IgD-negative memory B cell (primary cell): ENCODE results near the gene STH. TPM values are rescaled to one million over a fixed set of nuclear protein-coding genes. Genes with fewer than 3 reads are reported as not detected.
"Not testable (repeated sequence)": the region's sequence is repeated elsewhere in the genome, so short reads cannot be mapped to it uniquely, and the experiment has no call there.

ENCODE experiments used
- H3K27ac Mint-ChIP-seq, 3 donors: one replicate each; pipeline ENCODE4 v1.8.0; 2020 to 2022; ENCODE audit warnings: mild to moderate bottlenecking in 3 of 3, mixed read lengths in 3 of 3, moderate library complexity in 1 of 3
- H3K27me3 Mint-ChIP-seq: one replicate; pipeline ENCODE4 v1.8.0; 2021; ENCODE audit warnings: mixed read lengths
- H3K36me3 Mint-ChIP-seq: one replicate; pipeline ENCODE4 v1.8.0; 2020; ENCODE audit warnings: mild to moderate bottlenecking, mixed read lengths
- H3K4me1 Mint-ChIP-seq, 3 donors: one replicate each; pipeline ENCODE4 v1.8.0; 2020 to 2022; ENCODE audit warnings: mixed read lengths in 3 of 3, mild to moderate bottlenecking in 1 of 3
- H3K4me3 Mint-ChIP-seq, 4 donors: one replicate each; pipeline ENCODE4 v1.8.0; 2020 to 2022; ENCODE audit warnings: mild to moderate bottlenecking in 4 of 4, mixed read lengths in 4 of 4, moderate library complexity in 3 of 4
- H3K9me3 Mint-ChIP-seq, 3 donors: one replicate each; pipeline ENCODE4 v1.8.0; 2020 to 2021; ENCODE audit warnings: mixed read lengths in 3 of 3, mild to moderate bottlenecking in 1 of 3
- polyA plus RNA-seq: library from polyadenylated mRNA; unstranded; fragments of 300-500 nt; fragmentation: Illumina TruSeq; gene quantifications from one replicate; pipeline ENCODE4 v1.2.3, GENCODE V29; 2021

Gene STH
- not detected for polyA plus RNA-seq

- H3K4me3 Mint-ChIP-seq, result no peak within 1 kb of the TSS
- H3K27ac Mint-ChIP-seq, result peak within 1 kb of the TSS in 1 of 3 donors; percentile 47
- no peaks in the 10 kb centered on the region for H3K9me3 Mint-ChIP-seq
- H3K27me3 Mint-ChIP-seq, result no peaks in the 10 kb centered on the region
- H3K36me3 Mint-ChIP-seq, result no peaks in the 10 kb centered on the region
- H3K4me1 Mint-ChIP-seq, result no peaks in the 10 kb centered on the region
Measured at GRCh38 chr17:45998987-45999899, at the start of gene STH. TSS of gene STH (plus strand) at chr17:45999250. CDS start at chr17:45999280, 30 bp downstream.

DNA sequence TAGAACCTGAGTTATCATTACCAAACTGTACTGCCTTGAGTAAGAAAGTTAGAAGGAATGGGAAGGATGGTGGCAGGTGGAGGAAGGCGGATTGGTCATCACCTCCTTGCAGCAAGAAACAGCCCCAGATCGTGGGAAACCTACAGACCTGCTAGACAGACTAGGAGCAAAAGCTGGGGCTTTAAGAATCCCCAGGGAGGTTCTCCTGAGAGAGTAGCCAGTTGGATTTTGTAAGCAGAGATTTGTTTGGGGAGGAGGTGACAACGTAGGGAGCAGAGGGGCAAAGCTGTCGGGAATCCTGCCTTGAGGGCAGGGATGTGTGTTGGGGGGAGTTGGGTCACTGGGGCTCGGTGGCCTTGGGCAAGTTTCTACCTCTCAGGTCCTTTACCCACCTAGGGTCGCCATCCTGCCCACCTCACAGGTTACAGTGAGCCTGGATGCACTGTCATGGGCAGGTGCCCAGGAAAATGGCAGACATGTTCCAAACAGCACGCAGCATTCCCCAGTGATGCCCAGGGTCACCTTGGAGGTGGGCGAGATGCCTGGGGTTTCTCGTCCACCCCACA, 49.2 kb upstream of the STH start:
- Mint-ChIP-seq H3K4me1 (peaks cover 0 to 4% (median 0%) of the 10 kb centered on the region in 3 donors), H3K27me3 (peaks cover 31% of the 10 kb centered on the region), H3K4me3 (peak overlapping the region in 1 of 4 donors; percentile 58), H3K9me3 (no peaks in the 10 kb centered on the region), H3K27ac (no peak overlapping the region), H3K36me3 (no peaks in the 10 kb centered on the region)

DNA sequence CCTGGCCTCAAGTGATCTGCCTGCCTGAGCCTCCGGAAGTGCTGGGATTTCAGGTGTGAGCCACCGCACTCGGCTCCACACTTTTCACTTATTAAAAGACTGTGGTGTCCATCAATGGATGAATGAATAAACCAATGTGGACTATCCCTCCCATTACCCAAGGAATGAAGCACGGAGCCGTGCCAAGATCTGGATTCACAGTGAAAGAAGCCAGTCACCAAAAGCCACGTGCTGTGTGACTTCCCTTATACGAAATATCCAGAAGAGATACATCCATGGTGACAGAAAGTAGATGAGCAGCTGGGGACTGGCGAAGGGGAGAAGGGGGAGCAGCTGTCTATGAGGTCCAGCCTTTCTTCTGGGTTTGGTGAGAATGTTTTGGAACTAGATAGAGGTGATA, 48.2 kb upstream of the STH start:
- Mint-ChIP-seq H3K9me3 (no peaks in the 10 kb centered on the region), H3K4me3 (no peak overlapping the region), H3K27me3 (peaks cover 31% of the 10 kb centered on the region), H3K4me1 (peaks cover 0 to 4% (median 0%) of the 10 kb centered on the region in 3 donors), H3K27ac (no peak overlapping the region), H3K36me3 (no peaks in the 10 kb centered on the region)

GRCh38 chr17:45951403-45951802, 47.6 kb upstream of the STH start:
- no peaks in the 10 kb centered on the region for H3K36me3 Mint-ChIP-seq
- H3K9me3 Mint-ChIP-seq, result no peaks in the 10 kb centered on the region
- H3K4me3 Mint-ChIP-seq, result no peak overlapping the region
- H3K4me1 Mint-ChIP-seq, result peaks cover 0 to 4% (median 0%) of the 10 kb centered on the region in 3 donors
- H3K27ac Mint-ChIP-seq, result no peak overlapping the region
- H3K27me3 Mint-ChIP-seq, result peaks cover 31% of the 10 kb centered on the region

DNA sequence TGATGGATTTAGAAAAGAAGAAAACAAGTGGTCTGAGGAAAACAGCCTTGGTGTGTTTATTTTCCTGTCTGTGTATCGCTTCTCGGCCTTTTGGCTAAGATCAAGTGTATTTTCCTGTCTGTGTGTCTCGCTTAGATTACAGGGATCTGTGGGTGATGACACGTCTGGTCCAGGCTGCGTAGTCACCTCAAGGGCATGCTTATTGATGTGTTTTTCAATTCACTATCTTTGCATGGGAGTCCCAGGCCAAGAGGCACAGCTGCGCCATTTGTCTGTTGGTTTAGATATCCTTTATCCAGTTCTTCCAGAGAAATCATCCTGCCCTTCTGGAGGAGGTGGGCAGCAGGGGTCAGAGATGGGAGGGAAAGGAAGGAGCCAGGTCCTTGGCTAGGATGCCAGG, 47.1 kb upstream of the STH start:
- no peaks in the 10 kb centered on the region for H3K36me3 Mint-ChIP-seq
- H3K27ac Mint-ChIP-seq, result no peak overlapping the region
- H3K27me3 Mint-ChIP-seq, result peaks cover 27% of the 10 kb centered on the region
- H3K9me3 Mint-ChIP-seq, result no peaks in the 10 kb centered on the region
- no peak overlapping the region for H3K4me3 Mint-ChIP-seq
- H3K4me1 Mint-ChIP-seq, result peaks cover 0 to 4% (median 0%) of the 10 kb centered on the region in 3 donors

- no peak overlapping the region for H3K4me3 Mint-ChIP-seq
- H3K36me3 Mint-ChIP-seq, result no peaks in the 10 kb centered on the region
- peaks cover 24% of the 10 kb centered on the region for H3K27me3 Mint-ChIP-seq
- no peak overlapping the region for H3K27ac Mint-ChIP-seq
- no peaks in the 10 kb centered on the region for H3K9me3 Mint-ChIP-seq
- peaks cover 0 to 4% (median 0%) of the 10 kb centered on the region in 3 donors for H3K4me1 Mint-ChIP-seq
Measured at GRCh38 chr17:45952814-45953320, 46.2 kb upstream of the STH start.

GRCh38 chr17:45953561-45953960, 45.5 kb upstream of the STH start:
- H3K9me3 Mint-ChIP-seq, result no peaks in the 10 kb centered on the region
- H3K4me3 Mint-ChIP-seq, result no peak overlapping the region
- H3K27me3 Mint-ChIP-seq, result peaks cover 21% of the 10 kb centered on the region
- peaks cover 0 to 4% (median 0%) of the 10 kb centered on the region in 3 donors for H3K4me1 Mint-ChIP-seq
- H3K27ac Mint-ChIP-seq, result no peak overlapping the region
- H3K36me3 Mint-ChIP-seq, result no peaks in the 10 kb centered on the region

GRCh38 chr17:45954914-45955313, 44.1 kb upstream of the STH start:
- no peaks in the 10 kb centered on the region for H3K4me1 Mint-ChIP-seq
- no peaks in the 10 kb centered on the region for H3K9me3 Mint-ChIP-seq
- peak overlapping the region in 1 of 4 donors; percentile 11 for H3K4me3 Mint-ChIP-seq
- H3K36me3 Mint-ChIP-seq, result no peaks in the 10 kb centered on the region
- peaks cover 14% of the 10 kb centered on the region for H3K27me3 Mint-ChIP-seq
- H3K27ac Mint-ChIP-seq, result no peak overlapping the region

- Mint-ChIP-seq H3K9me3 (no peaks in the 10 kb centered on the region), H3K27me3 (peaks cover 12% of the 10 kb centered on the region), H3K4me1 (no peaks in the 10 kb centered on the region), H3K4me3 (peak overlapping the region in 2 of 4 donors; percentile 11 to 47), H3K36me3 (no peaks in the 10 kb centered on the region), H3K27ac (no peak overlapping the region)
Measured at GRCh38 chr17:45955326-45955725, 43.7 kb upstream of the STH start.

- peaks cover 0 to 3% (median 2%) of the 10 kb centered on the region in 3 donors for H3K4me1 Mint-ChIP-seq
- no peaks in the 10 kb centered on the region for H3K36me3 Mint-ChIP-seq
- H3K4me3 Mint-ChIP-seq, result no peak overlapping the region
- peaks cover 6% of the 10 kb centered on the region for H3K27me3 Mint-ChIP-seq
- H3K9me3 Mint-ChIP-seq, result no peaks in the 10 kb centered on the region
- H3K27ac Mint-ChIP-seq, result no peak overlapping the region
Measured at GRCh38 chr17:45956090-45956489, 43.0 kb upstream of the STH start.

DNA sequence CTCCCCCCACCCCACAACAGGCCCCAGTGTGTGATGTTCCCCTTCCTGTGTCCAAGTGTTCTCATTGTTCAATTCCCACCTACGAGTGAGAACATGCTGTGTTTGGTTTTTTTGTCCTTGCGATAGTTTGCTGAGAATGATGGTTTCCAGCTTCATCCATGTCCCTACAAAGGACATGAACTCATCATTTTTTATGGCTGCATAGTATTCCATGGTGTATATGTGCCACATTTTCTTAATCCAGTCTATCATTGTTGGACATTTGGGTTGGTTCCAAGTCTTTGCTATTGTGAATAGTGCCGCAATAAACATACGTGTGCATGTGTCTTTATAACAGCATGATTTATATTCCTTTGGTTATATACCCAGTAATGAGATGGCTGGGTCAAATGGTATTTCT, 42.3 kb upstream of the STH start:
- H3K27ac Mint-ChIP-seq, H3K4me1 Mint-ChIP-seq, H3K4me3 Mint-ChIP-seq, H3K9me3 Mint-ChIP-seq, H3K27me3 Mint-ChIP-seq, H3K36me3 Mint-ChIP-seq: not testable (repeated sequence)

GRCh38 chr17:45958307-45958706, 40.7 kb upstream of the STH start:
- Mint-ChIP-seq H3K27ac (no peak overlapping the region), H3K36me3 (no peaks in the 10 kb centered on the region), H3K27me3 (peaks cover 4% of the 10 kb centered on the region), H3K4me1 (peaks cover 0 to 3% (median 2%) of the 10 kb centered on the region in 3 donors), H3K4me3 (no peak overlapping the region), H3K9me3 (no peaks in the 10 kb centered on the region)

GRCh38 chr17:45958994-45959665, 39.9 kb upstream of the STH start:
- Mint-ChIP-seq H3K4me1 (peaks cover 0 to 3% (median 2%) of the 10 kb centered on the region in 3 donors), H3K27ac (no peak overlapping the region), H3K27me3 (peaks cover 9% of the 10 kb centered on the region), H3K36me3 (no peaks in the 10 kb centered on the region), H3K9me3 (no peaks in the 10 kb centered on the region), H3K4me3 (no peak overlapping the region)

GRCh38 chr17:45960311-45960710, 38.7 kb upstream of the STH start:
- H3K36me3 Mint-ChIP-seq, result no peaks in the 10 kb centered on the region
- H3K4me1 Mint-ChIP-seq, result peaks cover 0 to 3% (median 2%) of the 10 kb centered on the region in 3 donors
- H3K9me3 Mint-ChIP-seq, result no peaks in the 10 kb centered on the region
- no peak overlapping the region for H3K27ac Mint-ChIP-seq
- no peak overlapping the region for H3K4me3 Mint-ChIP-seq
- peaks cover 6% of the 10 kb centered on the region for H3K27me3 Mint-ChIP-seq

DNA sequence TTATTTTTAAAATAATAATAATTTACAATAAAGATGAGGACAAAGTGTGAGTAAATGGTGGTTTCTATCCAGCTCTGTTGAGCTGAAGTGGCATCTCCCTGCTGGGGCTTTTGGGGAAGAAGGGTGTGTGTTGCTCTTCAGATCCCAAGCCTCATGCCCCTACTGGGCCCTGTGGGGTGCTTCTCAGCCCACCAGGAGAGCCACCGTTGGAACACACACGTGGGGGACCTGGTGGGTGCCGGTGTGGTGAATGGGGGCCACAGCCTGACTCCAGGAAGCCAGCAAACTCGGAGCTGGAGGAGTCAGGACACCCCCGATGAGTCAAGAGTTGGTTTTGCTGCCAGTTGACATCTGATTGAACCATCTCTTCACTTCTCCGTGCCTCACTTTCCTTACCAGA, 37.8 kb upstream of the STH start:
- H3K4me1 Mint-ChIP-seq, result peaks cover 0 to 3% (median 2%) of the 10 kb centered on the region in 3 donors

More for the DNA sequence above, 37.8 kb upstream of the STH start:
- H3K4me3 Mint-ChIP-seq, result no peak overlapping the region
- no peaks in the 10 kb centered on the region for H3K9me3 Mint-ChIP-seq
- no peak overlapping the region for H3K27ac Mint-ChIP-seq
- H3K36me3 Mint-ChIP-seq, result no peaks in the 10 kb centered on the region
- H3K27me3 Mint-ChIP-seq, result peaks cover 9% of the 10 kb centered on the region
